ENCODE data around the gene CX3CR1. TPM values are rescaled to one million over a fixed set of nuclear protein-coding genes. Genes with fewer than 3 reads are reported as not detected.

Gene CX3CR1
- polyA plus RNA-seq, 2 donors = 0.14 to 0.21 TPM

DNA sequence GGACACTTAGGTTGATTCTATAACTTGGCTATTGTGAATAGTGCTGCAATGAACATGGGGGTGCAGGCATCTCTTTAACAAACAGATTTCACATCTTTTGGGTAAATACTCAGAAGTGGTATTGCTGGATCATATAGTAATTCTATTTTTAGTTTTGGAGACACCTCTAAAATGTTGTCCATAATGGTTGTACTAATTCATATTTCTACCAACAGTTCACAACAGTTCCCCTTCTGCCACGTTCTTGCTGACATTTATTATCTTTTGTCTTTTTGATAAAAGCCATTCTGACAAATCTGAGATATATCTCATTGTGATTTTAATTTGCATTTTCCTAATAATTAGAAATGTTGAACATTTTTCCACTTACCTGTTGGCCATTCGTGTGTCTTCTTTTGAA, 19.5 kb downstream of the CX3CR1 start:
- Histone ChIP-seq H3K4me3 (ENCODE audit: low read depth in 1 of 2, low read length in 2 of 2) (no peak overlapping the region), H3K4me1 (ENCODE audit: control insufficient read depth in 2 of 2, insufficient read depth in 2 of 2, low read length in 1 of 2) (no peaks in the 10 kb centered on the region), H3K27me3 (ENCODE audit: control insufficient read depth in 1 of 2, insufficient read depth in 2 of 2, low read length in 2 of 2) (no peaks in the 10 kb centered on the region), H3K27ac (ENCODE audit: low read depth in 2 of 2, low read length in 1 of 2) (no peak overlapping the region), H3K36me3 (ENCODE audit: control insufficient read depth in 2 of 2, insufficient read depth in 2 of 2, low read length in 1 of 2) (no peaks in the 10 kb centered on the region), H3K9me3 (ENCODE audit: control insufficient read depth in 2 of 2, insufficient read depth in 1 of 2, low read depth in 1 of 2, low read length in 1 of 2) (no peaks in the 10 kb centered on the region)
- 69 to 78% methylated on average over 2 of the region's 2 CpGs for WGBS, 2 donors

- Histone ChIP-seq H3K27me3 (ENCODE audit: control insufficient read depth in 1 of 2, insufficient read depth in 2 of 2, low read length in 2 of 2) (no peaks in the 10 kb centered on the region), H3K4me3 (ENCODE audit: low read depth in 1 of 2, low read length in 2 of 2) (no peak overlapping the region), H3K27ac (ENCODE audit: low read depth in 2 of 2, low read length in 1 of 2) (no peak overlapping the region), H3K4me1 (ENCODE audit: control insufficient read depth in 2 of 2, insufficient read depth in 2 of 2, low read length in 1 of 2) (no peaks in the 10 kb centered on the region), H3K9me3 (ENCODE audit: control insufficient read depth in 2 of 2, insufficient read depth in 1 of 2, low read depth in 1 of 2, low read length in 1 of 2) (no peaks in the 10 kb centered on the region), H3K36me3 (ENCODE audit: control insufficient read depth in 2 of 2, insufficient read depth in 2 of 2, low read length in 1 of 2) (no peaks in the 10 kb centered on the region)
- WGBS, 2 donors = 57 to 61% methylated on average over 5 of the region's 5 CpGs
These were observed 24.1 kb downstream of the CX3CR1 start for GRCh38 chr3:39255503-39256325.

DNA sequence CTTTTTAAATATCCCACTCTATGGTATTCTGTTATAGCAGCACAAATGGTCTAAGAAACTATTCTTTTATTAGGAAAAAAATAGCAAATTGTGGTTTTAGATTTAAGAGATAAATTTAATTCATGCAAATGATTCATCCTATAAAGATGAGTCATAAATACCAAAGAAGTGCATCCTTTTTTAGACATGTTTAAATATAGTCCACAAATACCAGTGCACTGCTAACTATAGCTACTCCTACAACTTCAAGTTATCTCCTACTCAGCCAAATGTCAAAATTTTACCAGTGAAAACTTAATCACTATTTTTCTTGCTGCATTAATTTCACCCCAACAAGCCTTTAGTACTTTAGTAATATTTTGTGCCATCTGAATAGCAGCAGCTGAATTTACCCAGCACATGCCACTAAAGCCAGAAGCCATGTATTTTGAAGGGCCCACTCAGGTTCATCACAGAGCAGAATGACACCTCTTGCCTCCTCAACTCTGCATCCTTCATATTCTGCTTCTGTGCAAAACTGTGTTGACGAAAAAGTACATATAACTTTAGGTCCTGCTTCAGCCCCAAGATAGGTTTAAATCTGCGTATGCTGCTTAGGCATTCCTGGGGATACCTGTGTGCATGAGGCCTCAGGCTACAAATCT, 24.9 kb downstream of the CX3CR1 start:
- H3K27me3 ChIP-seq (ENCODE audit: control insufficient read depth in 1 of 2, insufficient read depth in 2 of 2, low read length in 2 of 2) = no peaks in the 10 kb centered on the region
- no peak overlapping the region for H3K4me3 ChIP-seq (ENCODE audit: low read depth in 1 of 2, low read length in 2 of 2)
- H3K9me3 ChIP-seq (ENCODE audit: control insufficient read depth in 2 of 2, insufficient read depth in 1 of 2, low read depth in 1 of 2, low read length in 1 of 2) = no peaks in the 10 kb centered on the region
- H3K36me3 ChIP-seq (ENCODE audit: control insufficient read depth in 2 of 2, insufficient read depth in 2 of 2, low read length in 1 of 2) = no peaks in the 10 kb centered on the region
- H3K4me1 ChIP-seq (ENCODE audit: control insufficient read depth in 2 of 2, insufficient read depth in 2 of 2, low read length in 1 of 2) = no peaks in the 10 kb centered on the region
- WGBS, 2 donors = 14 to 50% methylated on average over 2 of the region's 2 CpGs
- no peak overlapping the region for H3K27ac ChIP-seq (ENCODE audit: low read depth in 2 of 2, low read length in 1 of 2)

- no peaks in the 10 kb centered on the region for H3K9me3 ChIP-seq (ENCODE audit: control insufficient read depth in 2 of 2, insufficient read depth in 1 of 2, low read depth in 1 of 2, low read length in 1 of 2)
- H3K4me1 ChIP-seq (ENCODE audit: control insufficient read depth in 2 of 2, insufficient read depth in 2 of 2, low read length in 1 of 2) = no peaks in the 10 kb centered on the region
- no peaks in the 10 kb centered on the region for H3K36me3 ChIP-seq (ENCODE audit: control insufficient read depth in 2 of 2, insufficient read depth in 2 of 2, low read length in 1 of 2)
- 86 to 94% methylated on average over 5 of the region's 5 CpGs for WGBS, 2 donors
- H3K27me3 ChIP-seq (ENCODE audit: control insufficient read depth in 1 of 2, insufficient read depth in 2 of 2, low read length in 2 of 2) = no peaks in the 10 kb centered on the region
- no peak overlapping the region for H3K27ac ChIP-seq (ENCODE audit: low read depth in 2 of 2, low read length in 1 of 2)
- H3K4me3 ChIP-seq (ENCODE audit: low read depth in 1 of 2, low read length in 2 of 2) = no peak overlapping the region
These were observed 28.3 kb downstream of the CX3CR1 start for GRCh38 chr3:39251576-39251975.

GRCh38 chr3:39250116-39250747, 29.6 kb downstream of the CX3CR1 start:
- WGBS, 2 donors = 44 to 45% methylated on average over 4 of the region's 4 CpGs
- no peak overlapping the region for H3K27ac ChIP-seq (ENCODE audit: low read depth in 2 of 2, low read length in 1 of 2)

DNA sequence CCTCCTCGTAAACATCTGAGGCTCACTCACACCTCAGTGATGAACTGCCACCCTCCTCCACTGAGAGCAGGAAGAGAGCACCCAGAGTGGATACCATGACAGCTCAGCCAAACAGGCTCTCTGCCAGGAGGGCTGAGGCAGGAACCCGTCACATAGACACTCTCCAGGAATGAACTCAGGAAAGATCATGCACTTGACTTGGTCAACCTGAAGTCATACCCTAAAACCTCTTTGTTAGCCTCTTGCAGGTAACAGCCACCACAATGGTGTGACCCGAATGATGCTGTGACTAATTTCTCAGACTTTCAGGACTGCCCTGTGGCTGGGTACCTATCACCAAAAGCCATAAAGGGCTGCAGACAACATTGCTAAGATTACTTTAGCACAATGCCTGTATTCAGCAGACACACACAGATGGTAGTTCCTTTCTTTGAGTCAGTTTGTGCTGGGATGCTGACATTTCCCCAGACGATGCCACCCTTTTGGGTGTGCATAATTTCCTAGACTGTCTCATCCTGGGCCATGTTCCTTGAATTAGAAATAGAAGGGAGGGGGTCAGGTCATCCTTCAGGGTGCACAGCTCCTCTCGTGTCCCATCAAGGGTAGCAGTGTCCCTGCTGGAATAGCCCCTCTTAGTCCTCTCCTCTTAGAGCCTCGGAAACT, 30.3 kb downstream of the CX3CR1 start:
- H3K27me3 ChIP-seq (ENCODE audit: control insufficient read depth in 1 of 2, insufficient read depth in 2 of 2, low read length in 2 of 2) = no peaks in the 10 kb centered on the region
- H3K4me1 ChIP-seq (ENCODE audit: control insufficient read depth in 2 of 2, insufficient read depth in 2 of 2, low read length in 1 of 2) = no peaks in the 10 kb centered on the region
- 67 to 74% methylated on average over 6 of the region's 6 CpGs for WGBS, 2 donors
- H3K9me3 ChIP-seq (ENCODE audit: control insufficient read depth in 2 of 2, insufficient read depth in 1 of 2, low read depth in 1 of 2, low read length in 1 of 2) = no peaks in the 10 kb centered on the region
- H3K27ac ChIP-seq (ENCODE audit: low read depth in 2 of 2, low read length in 1 of 2) = no peak overlapping the region
- no peaks in the 10 kb centered on the region for H3K36me3 ChIP-seq (ENCODE audit: control insufficient read depth in 2 of 2, insufficient read depth in 2 of 2, low read length in 1 of 2)
- H3K4me3 ChIP-seq (ENCODE audit: low read depth in 1 of 2, low read length in 2 of 2) = no peak overlapping the region

More at GRCh38 chr3:39250116-39250747, 29.6 kb downstream of the CX3CR1 start:
- Histone ChIP-seq H3K4me1 (ENCODE audit: control insufficient read depth in 2 of 2, insufficient read depth in 2 of 2, low read length in 1 of 2) (no peaks in the 10 kb centered on the region), H3K4me3 (ENCODE audit: low read depth in 1 of 2, low read length in 2 of 2) (no peak overlapping the region), H3K36me3 (ENCODE audit: control insufficient read depth in 2 of 2, insufficient read depth in 2 of 2, low read length in 1 of 2) (no peaks in the 10 kb centered on the region), H3K27me3 (ENCODE audit: control insufficient read depth in 1 of 2, insufficient read depth in 2 of 2, low read length in 2 of 2) (no peaks in the 10 kb centered on the region), H3K9me3 (ENCODE audit: control insufficient read depth in 2 of 2, insufficient read depth in 1 of 2, low read depth in 1 of 2, low read length in 1 of 2) (no peaks in the 10 kb centered on the region)

DNA sequence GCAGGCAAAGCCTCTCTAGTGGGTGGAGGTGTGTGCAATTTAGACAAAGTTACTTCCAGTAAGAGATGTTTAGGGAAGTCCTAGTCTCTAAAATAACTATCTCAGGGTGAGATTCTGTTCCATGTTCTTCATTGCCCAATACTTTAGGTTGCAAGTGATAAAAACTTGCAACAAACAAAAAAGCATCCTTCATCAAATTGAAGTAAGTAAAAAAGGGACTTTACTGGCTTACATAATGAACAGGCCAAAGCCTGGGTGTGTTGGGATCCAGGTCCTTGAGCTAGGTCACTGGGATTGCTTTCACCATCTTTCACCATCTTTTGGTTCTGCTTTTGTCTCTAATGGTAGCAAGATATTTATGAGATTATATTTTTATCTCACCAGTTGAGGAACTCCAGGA, 38.3 kb downstream of the CX3CR1 start:
- no peaks in the 10 kb centered on the region for H3K36me3 ChIP-seq (ENCODE audit: control insufficient read depth in 2 of 2, insufficient read depth in 2 of 2, low read length in 1 of 2)
- H3K4me1 ChIP-seq (ENCODE audit: control insufficient read depth in 2 of 2, insufficient read depth in 2 of 2, low read length in 1 of 2) = no peaks in the 10 kb centered on the region

DNA sequence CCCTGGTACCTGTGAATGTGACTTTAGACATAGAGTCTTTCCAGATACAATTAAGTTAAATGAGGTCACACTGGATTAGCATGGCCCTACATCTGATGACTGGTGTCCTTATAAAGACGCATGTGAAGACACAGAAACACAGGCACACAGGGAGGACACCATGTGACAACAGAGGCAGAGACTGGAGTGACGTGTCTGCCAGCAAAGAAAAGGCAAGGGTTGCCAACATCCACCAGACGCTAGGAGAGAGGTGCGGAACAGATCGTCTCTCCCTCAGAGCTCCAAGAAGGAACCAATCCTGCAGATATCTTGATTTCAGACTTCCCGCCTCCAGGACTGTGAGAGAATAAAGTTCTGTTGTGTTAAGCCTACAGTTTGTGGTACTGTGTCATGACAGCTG, 42.8 kb downstream of the CX3CR1 start:
- 77 to 85% methylated on average over 6 of the region's 6 CpGs for WGBS, 2 donors
- H3K4me3 ChIP-seq (ENCODE audit: low read depth in 1 of 2, low read length in 2 of 2) = no peak overlapping the region
- H3K27me3 ChIP-seq (ENCODE audit: control insufficient read depth in 1 of 2, insufficient read depth in 2 of 2, low read length in 2 of 2) = peaks cover 0 to 2% of the 10 kb centered on the region in 2 donors
- H3K9me3 ChIP-seq (ENCODE audit: control insufficient read depth in 2 of 2, insufficient read depth in 1 of 2, low read depth in 1 of 2, low read length in 1 of 2) = no peaks in the 10 kb centered on the region
- no peaks in the 10 kb centered on the region for H3K4me1 ChIP-seq (ENCODE audit: control insufficient read depth in 2 of 2, insufficient read depth in 2 of 2, low read length in 1 of 2)
- no peaks in the 10 kb centered on the region for H3K36me3 ChIP-seq (ENCODE audit: control insufficient read depth in 2 of 2, insufficient read depth in 2 of 2, low read length in 1 of 2)
- no peak overlapping the region for H3K27ac ChIP-seq (ENCODE audit: low read depth in 2 of 2, low read length in 1 of 2)

More for the DNA sequence above, 38.3 kb downstream of the CX3CR1 start:
- Histone ChIP-seq H3K27me3 (ENCODE audit: control insufficient read depth in 1 of 2, insufficient read depth in 2 of 2, low read length in 2 of 2) (peaks cover 0 to 2% of the 10 kb centered on the region in 2 donors), H3K9me3 (ENCODE audit: control insufficient read depth in 2 of 2, insufficient read depth in 1 of 2, low read depth in 1 of 2, low read length in 1 of 2) (no peaks in the 10 kb centered on the region), H3K27ac (ENCODE audit: low read depth in 2 of 2, low read length in 1 of 2) (no peak overlapping the region), H3K4me3 (ENCODE audit: low read depth in 1 of 2, low read length in 2 of 2) (no peak overlapping the region)

- Histone ChIP-seq H3K36me3 (ENCODE audit: control insufficient read depth in 2 of 2, insufficient read depth in 2 of 2, low read length in 1 of 2) (no peaks in the 10 kb centered on the region), H3K4me3 (ENCODE audit: low read depth in 1 of 2, low read length in 2 of 2) (no peak overlapping the region), H3K9me3 (ENCODE audit: control insufficient read depth in 2 of 2, insufficient read depth in 1 of 2, low read depth in 1 of 2, low read length in 1 of 2) (no peaks in the 10 kb centered on the region), H3K27ac (ENCODE audit: low read depth in 2 of 2, low read length in 1 of 2) (no peak overlapping the region), H3K4me1 (ENCODE audit: control insufficient read depth in 2 of 2, insufficient read depth in 2 of 2, low read length in 1 of 2) (no peaks in the 10 kb centered on the region), H3K27me3 (ENCODE audit: control insufficient read depth in 1 of 2, insufficient read depth in 2 of 2, low read length in 2 of 2) (peaks cover 0 to 2% of the 10 kb centered on the region in 2 donors)
- 16 to 36% methylated on average over 2 of the region's 2 CpGs for whole genome bisulfite sequencing, 2 donors
These were observed 45.2 kb downstream of the CX3CR1 start for GRCh38 chr3:39234651-39235050.
